Right lobe of liver (tissue), 4 donors: Measurements from ENCODE around the gene COL25A1.

Experiments
- POLR2A ChIP-seq: fragments of 450-650 bp; IDR thresholded peaks from one replicate; pipeline ENCODE4 v1.6.1; 2017; ENCODE audit warnings: antibody characterized with exemption, mild to moderate bottlenecking
- TF ChIP-seq, protein P1 (sequence below), 4 donors: fragments of 200-600 bp in 3 of 4; fragments of 450-650 bp in 1 of 4; IDR thresholded peaks; one replicate each; pipeline versions ENCODE4 v1.5.1 to v1.8.0; 2016 to 2022; ENCODE audit warnings: antibody characterized with exemption in 4 of 4, mild to moderate bottlenecking in 2 of 4
- donor health status: DM: no; HTN: no; CAD: no.
- donor health status: DM: no; HTN: no; CAD: no.
- donor health status: DM: no; HTN: yes; CAD: no.

DNA sequence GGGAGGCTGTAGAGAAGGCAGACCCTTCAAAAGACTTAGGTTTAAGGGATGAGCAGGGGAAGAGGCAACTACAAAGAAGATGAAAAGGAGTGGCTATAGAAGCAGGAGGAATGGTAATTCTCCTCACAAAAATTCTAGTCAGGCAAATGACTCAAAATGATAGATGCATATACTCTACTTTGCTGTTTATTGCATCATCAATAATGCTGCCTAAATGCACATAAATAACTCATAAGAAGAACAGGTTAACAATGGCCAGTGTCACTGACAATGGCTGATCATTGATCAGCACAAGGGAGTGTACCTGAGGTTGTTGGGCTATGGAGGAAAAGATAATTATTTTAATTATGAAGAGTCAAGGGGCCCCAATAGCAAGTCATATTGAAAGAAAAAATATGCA, 354.9 kb downstream of the COL25A1 start:
- TF ChIP-seq, protein P1, sequence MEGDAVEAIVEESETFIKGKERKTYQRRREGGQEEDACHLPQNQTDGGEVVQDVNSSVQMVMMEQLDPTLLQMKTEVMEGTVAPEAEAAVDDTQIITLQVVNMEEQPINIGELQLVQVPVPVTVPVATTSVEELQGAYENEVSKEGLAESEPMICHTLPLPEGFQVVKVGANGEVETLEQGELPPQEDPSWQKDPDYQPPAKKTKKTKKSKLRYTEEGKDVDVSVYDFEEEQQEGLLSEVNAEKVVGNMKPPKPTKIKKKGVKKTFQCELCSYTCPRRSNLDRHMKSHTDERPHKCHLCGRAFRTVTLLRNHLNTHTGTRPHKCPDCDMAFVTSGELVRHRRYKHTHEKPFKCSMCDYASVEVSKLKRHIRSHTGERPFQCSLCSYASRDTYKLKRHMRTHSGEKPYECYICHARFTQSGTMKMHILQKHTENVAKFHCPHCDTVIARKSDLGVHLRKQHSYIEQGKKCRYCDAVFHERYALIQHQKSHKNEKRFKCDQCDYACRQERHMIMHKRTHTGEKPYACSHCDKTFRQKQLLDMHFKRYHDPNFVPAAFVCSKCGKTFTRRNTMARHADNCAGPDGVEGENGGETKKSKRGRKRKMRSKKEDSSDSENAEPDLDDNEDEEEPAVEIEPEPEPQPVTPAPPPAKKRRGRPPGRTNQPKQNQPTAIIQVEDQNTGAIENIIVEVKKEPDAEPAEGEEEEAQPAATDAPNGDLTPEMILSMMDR (IDR thresholded peaks at IDR 0.05): no peak
- TF ChIP-seq POLR2A: no peak
